ENCODE measurements around the gene SLC2A9.

Gene SLC2A9

GRCh38 chr4:10016169-10016568, 5.1 kb downstream of the SLC2A9 start:
- TF ChIP-seq TEAD4 (IDR thresholded peaks at IDR 0.05), result no peak
- TF ChIP-seq EP300 (IDR thresholded peaks at IDR 0.05; ENCODE audit: borderline replicate concordance), result no peak
- TF ChIP-seq RAD21 (IDR thresholded peaks at IDR 0.05; ENCODE audit: low read depth), result no peak
- TF ChIP-seq FOXM1 (IDR thresholded peaks at IDR 0.05; ENCODE audit: borderline replicate concordance, low read depth), result no peak
- no peak for TF ChIP-seq TAF1 (IDR thresholded peaks at IDR 0.05; ENCODE audit: low read depth)
- no peak for TF ChIP-seq EGR1 (IDR thresholded peaks at IDR 0.05)
- TF ChIP-seq USF1 (IDR thresholded peaks at IDR 0.05), result no peak
- no peak for TF ChIP-seq CREB1 (IDR thresholded peaks at IDR 0.05; ENCODE audit: low read depth)
- TF ChIP-seq MAX (IDR thresholded peaks at IDR 0.05), result no peak
- no peak for TF ChIP-seq CEBPB (IDR thresholded peaks at IDR 0.05)
- TF ChIP-seq NFIC (IDR thresholded peaks at IDR 0.05), result no peak
- no peak for TF ChIP-seq TCF12 (IDR thresholded peaks at IDR 0.05; ENCODE audit: low read depth)
- no peak for TF ChIP-seq ZBTB7A (IDR thresholded peaks at IDR 0.05; ENCODE audit: low read depth)
- no peak for TF ChIP-seq REST (IDR thresholded peaks at IDR 0.05; ENCODE audit: low read depth)
- no peak for TF ChIP-seq YY1 (IDR thresholded peaks at IDR 0.05; ENCODE audit: low read depth)

- peak; percentile 91 for TF ChIP-seq RAD21 (IDR thresholded peaks at IDR 0.05; ENCODE audit: low read depth)
- no peak for TF ChIP-seq REST (IDR thresholded peaks at IDR 0.05; ENCODE audit: low read depth)
Measured at GRCh38 chr4:10015140-10015753, 6.0 kb downstream of the SLC2A9 start.

GRCh38 chr4:10013722-10014121, 7.6 kb downstream of the SLC2A9 start:
- TF ChIP-seq EP300 (IDR thresholded peaks at IDR 0.05; ENCODE audit: borderline replicate concordance), result no peak
- no peak for TF ChIP-seq REST (IDR thresholded peaks at IDR 0.05; ENCODE audit: low read depth)
- TF ChIP-seq RAD21 (IDR thresholded peaks at IDR 0.05; ENCODE audit: low read depth), result peak; percentile 59

GRCh38 chr4:10011885-10012284, 9.4 kb downstream of the SLC2A9 start:
- TF ChIP-seq RAD21 (IDR thresholded peaks at IDR 0.05; ENCODE audit: low read depth) (no peak), EGR1 (IDR thresholded peaks at IDR 0.05) (no peak), ZBTB7A (IDR thresholded peaks at IDR 0.05; ENCODE audit: low read depth) (no peak), MAX (IDR thresholded peaks at IDR 0.05) (no peak), REST (IDR thresholded peaks at IDR 0.05; ENCODE audit: low read depth) (no peak), EP300 (IDR thresholded peaks at IDR 0.05; ENCODE audit: borderline replicate concordance) (no peak)
